OCI-M2 (cell line): Measurements from ENCODE around the gene MAP1A.

Experiments used
- DNase-seq: peaks from one replicate; lab custom pipeline; 2025; ENCODE audit not compliant: unreplicated experiment; lab: John Stamatoyannopoulos, UW

Gene MAP1A

DNA sequence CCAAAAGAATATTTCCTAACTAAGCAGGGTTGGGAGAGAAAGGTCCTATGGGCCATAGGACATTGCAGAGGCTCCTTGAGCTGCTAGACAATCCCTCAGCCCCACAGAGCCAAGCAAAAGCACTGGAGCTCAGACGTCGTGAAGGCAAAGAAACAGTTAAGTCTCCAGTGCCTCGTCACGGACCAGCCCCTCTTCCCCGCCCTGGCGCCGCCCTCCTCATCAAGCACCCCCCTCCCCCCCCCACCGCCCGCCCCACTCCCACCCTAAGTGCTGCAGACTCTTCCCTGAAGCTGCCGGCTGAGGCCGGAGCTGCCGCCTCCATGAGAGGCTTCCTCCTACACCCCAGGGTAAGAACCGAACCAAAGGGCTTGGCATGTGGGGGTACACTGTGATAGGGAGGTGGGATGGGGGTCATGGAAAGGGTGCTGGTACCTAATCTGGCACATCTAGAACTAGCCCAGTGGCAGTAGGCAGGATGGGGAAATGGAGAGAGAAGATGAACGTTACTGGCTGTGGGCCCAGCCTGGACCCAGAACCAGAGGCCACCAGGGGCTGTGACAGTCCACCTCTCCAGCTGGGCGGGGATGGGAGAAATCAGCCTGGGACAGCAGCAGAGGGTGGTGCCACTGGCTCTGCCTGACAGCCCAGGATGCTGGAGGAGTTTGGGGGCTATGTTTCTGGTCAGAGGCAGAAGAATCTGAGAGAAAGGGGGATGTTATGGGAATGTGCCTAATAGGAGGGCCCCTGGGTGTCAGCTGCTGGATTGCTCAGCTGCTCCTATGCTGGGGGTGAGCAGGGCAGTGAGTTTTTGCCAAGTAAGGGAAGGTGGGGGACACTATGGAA, at the start of gene MAP1A:
TSS of gene MAP1A (plus strand) at position 255 of the 843 bp plus-strand sequence. CDS start 3,866 bp downstream, outside the sequence.
- no peak for DNase-seq

DNA sequence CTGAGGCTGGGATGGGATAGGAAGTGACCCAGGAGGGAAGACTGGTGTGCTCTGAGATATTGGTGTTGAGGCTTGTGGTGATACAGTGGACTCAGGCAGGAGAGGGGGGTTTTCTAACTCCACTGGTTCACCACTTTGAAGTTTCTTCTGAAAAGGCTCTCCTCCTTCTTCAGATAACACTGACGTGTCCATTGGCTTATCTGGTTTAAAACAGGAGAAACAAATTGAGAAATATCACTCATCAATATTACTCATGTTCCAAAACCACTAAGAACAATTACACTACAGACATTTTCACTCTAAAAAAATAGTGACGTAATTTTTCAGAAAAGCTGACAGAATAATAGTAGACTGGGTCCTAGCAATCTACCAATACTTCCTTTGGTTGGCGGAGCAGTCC, 47.5 kb upstream of the MAP1A start:
- DNase-seq: no peak

DNA sequence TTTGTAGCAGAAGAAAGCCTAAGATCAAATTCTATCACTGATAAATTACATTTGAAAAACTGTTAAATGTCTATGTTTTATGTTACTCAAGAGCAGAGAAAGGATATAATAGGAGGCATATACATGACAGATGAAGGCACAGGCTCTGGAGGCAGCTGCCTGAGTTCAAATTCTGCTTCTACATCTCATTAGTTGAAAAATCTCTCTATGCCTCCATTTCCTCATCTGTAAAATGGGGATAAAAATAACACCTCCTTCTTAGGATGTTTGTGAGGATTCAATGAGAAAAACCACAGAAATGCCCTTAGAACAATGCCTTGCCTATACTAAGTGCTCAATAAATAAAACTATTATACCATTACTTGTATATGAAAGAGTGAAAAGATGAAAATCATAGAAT, 45.4 kb upstream of the MAP1A start:
- DNase-seq: no peak

DNA sequence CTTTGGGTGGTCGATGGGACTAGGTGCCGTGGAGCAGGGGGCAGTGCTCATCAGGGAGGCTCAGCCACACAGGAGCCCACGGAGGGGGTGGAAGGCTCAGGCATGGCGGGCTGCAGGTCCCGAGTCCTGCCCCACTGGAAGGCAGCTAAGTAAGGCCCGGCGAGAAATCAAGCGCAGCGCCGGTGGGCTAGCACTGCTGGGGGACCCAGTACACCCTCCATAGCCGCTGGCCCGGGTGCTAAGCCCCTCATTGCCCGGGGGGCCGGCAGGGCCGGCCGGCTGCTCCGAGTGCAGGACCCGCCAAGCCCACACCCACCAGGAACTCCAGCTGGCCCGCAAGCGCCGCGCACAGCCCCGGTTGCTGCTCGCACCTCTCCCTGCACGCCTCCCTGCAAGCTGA, 43.5 kb upstream of the MAP1A start:
- DNase-seq: no peak

DNA sequence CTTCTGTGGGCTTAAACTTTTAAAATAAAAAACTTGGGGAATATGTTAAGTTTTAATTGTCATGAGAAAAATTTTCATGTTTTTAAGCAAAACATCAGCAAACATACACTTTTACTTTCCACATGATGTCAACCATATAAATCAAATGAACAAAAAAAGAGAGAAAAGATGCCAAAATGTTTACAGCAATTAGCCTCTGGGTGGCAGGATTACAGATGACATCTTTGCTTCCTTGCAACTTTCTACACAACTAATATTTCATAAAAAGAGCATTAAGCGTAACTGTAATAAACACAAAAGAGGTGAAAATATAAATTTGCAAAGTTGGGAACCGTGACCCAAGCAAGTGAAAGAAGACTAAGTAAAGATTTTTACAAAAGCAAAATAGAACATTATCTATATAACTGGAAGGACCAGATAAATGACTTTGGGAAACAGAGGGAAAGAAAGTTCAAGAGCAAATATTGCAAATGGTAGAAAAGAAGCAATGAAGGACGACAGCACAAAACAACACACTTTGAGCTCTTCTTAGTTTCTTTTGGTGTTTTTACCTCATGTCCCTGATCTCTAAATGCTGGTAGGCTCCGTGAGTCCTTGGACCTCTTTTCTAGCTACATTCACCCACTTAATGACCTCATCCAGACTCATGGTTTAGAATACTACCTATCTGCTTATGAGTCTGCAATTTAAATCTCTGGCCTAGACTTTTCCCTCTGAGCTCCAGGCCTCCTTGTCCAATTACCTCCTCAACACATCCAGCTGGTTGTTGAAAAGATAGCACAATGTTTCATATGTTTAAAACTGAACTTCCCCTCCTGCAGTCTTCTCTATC, 33.9 kb upstream of the MAP1A start:
- no peak for DNase-seq

DNA sequence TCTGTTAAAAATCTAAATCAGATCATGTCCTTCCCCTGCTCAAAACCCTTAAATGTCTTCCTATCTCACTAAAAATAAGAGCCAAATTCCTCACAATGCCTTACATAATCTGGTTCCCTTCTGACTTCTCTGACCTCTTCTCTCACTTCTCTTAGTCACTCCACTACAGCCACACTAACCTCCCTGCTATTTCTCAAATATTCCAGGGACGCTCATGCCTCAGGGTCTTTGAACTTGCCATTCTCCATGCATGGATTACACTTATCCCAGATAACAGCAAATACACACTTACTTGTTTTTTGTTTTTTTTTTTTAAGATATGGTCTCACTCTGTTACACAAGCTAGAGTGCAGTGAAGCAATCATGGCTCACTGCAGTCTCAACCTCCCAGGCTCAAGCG, 33.0 kb upstream of the MAP1A start:
- DNase-seq: no peak

DNA sequence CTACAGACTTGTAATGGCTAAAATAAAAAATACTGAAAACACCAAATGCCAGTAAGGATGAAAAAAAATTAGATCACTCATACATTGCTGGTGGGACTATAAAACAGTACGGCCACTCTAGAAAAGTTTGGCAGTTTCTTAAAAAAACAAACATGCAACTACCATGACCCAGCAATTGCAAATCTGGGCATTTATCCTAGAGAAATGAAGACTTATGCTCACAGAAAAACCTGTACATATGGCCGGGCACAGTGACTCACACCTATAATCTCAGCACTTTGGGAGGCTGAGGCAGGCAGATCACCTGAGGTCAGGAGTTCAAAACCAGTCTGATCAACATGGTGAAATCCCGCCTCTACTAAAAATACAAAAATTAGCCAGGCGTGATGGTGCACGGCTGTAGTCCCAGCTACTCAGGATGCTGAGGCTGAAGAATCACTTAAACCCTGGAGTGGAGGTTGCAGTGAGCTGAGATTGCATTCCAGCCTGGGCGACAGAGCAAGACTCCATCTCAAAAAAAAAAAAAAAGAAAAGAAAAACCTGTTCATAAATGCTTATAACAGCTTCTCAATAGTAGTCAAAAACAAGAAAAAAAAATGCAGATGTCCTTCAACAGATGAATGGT, 30.0 kb upstream of the MAP1A start:
- DNase-seq: no peak

DNA sequence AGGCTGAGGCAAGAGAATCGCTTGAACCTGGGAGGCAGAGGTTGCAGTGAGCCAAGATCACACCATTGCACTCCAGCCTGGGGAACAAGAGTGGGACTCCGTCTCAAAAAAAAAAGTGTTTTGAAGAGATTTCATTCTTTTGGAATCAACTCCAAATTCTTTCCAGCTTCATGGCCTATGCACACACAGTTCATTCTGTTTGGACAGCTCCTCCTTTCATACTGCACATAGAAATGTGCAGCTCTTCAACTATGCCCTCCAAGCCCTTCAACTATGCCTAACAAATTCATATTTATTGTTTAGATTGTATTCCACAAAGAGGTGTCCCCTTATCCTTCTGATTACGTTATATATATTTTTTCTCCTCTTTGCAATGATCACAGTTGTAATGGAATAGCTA, 28.6 kb upstream of the MAP1A start:
- no peak for DNase-seq

DNA sequence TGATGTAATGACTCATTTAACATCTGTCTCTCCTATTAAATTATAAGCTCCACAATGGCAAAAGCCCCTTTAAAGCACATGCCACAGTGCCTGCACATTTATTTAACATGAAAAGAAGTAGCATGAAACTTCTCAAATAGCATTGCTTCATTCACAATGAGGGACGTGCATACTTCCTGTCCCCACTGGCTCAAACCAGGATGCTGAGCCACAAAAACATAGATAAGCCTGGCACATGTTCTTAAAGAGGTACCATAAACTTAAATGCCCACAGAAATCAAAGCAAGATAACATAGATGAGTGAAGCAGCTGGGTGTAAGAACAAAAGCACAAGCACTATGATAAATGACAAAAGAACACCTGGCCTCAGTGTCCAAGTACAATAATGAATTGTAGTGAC, 28.2 kb upstream of the MAP1A start:
- DNase-seq: no peak

DNA sequence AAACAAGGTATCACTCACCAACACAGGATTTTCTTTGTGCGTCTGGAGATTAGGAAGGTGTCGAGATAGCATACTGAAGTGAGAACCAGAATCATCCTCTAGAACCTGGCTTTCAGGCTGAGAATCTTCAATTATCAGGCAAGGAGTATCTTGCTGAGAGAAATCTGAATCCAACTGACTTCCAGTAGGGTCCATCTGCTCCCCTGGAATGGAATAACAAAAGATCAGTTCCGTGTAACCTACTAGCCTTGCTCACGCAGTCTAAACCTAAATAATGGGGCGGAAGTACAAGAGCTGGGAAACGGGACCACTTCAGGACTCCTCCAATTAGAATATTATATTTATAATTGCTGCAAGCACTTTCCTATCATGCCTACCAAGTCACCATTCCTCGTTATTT, 25.1 kb upstream of the MAP1A start:
- DNase-seq: no peak

DNA sequence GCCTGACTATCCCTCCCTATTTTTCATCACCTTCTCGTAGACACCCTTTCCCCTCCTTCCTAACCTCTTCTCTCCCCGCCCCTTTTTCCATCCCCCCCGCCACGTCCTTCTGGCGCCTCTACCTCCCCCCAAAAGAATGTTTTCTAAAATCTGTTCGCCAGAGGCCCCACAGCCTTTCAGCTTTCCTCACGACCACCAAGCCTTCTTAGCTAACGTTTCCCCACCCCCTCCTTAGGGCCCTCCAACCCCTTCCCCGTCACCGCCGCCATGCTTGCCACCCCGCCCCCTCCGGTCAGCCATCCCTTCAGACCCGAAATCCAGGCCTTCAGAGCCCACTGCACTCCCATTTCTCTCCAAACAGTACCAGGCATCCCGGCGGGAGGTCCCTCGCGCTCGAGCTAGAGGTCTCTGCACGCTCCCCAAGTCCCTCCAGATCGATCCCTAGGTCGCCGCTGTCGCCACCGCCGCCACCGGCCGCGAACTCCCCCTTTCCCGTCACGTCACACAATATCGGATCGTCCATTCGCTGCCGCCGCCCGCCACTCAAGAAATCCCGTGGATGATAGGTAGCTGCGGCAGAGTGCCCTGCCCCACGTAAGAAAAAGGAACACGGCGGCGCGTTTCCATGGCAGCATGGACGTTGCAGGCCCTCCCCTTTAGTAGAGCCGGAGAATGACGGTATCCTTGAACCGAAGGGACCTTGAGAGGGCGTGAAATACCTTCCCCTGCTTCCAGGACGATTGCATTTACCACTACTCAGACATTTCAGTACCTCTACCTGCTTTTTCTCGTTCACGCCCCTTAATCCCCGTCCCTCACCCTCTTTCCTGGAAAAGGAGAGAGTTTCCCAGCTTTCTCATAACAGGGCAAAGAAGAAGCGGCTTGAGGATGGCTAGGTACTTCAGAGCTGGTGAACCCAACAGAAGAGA, 24.5 kb upstream of the MAP1A start, which contains the start of gene TP53BP1:
TSS of gene TP53BP1 (minus strand) at position 484 of the 929 bp plus-strand sequence. CDS start at position 371, 113 bp downstream.
- DNase-seq: no peak

DNA sequence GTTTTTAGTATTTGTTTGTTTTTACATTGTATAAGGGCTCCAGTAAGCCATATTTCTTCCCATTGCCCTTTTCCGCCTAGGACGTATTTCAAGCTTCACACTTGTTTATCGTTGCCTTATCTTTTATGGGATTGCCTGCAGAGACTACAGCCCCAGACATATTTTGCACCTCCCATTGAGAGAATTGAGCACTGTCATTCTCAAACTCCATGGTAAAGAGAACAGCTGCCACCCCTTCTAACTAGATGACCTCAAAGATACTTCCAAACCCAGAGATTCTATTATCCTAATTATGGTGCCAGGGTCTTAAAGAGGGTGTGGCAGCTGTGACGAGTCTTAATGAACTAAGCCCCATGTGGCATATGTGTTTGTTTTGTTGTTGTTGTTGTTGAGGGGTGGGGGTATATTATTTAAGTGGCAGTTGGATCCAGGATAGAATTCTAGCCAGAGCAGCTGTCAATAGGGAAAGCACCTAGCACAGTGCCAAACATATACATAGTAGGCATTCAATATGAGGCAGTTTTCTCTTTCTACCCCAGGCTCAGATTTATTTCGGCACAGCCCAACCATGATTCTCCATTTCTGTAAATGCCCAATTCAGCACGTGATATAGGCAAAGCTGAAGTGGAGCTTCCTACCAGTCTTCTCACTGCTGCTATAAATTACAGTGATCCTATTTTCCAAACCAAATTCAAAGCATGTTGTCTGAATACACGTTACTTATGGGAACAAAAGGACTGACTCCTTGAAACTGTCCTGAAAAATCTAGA, 23.5 kb upstream of the MAP1A start:
- no peak for DNase-seq

DNA sequence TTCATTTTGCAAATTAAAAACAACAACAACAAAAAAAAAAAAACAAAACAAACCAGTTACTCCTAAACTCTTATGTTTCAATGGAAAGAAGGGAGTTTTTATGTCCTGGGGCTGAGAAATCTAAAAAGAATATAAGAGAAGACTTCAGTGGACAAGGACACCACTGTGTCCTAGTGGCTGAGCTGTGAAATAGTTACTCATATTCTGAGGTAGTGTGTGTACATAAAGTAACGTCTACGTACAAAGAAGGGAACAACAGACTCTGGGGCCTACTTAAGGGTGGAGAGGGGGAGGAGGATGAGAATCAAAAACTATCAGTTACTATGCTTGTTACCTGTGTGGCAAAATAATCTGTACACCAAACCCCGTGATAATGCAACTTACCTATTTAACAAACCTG, 18.4 kb upstream of the MAP1A start:
- no peak for DNase-seq

DNA sequence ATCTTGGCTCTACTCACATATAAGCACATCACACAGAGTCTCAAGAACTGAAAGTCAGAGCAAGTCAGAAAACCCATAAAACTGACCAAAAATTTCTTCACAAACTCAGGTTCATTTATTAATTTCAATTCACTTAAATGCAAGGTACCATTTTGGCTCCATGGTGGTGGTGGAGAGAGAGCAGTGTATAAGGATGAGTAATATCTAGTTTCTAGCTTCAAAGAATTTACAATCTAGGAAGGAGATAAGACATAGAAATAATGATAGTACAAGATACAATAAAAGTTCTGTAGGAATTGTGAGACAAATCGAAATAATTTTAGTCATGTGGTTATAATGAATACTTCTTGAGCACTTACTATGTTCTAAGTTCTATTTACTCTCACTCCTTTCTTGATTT, 17.8 kb upstream of the MAP1A start:
- no peak for DNase-seq

DNA sequence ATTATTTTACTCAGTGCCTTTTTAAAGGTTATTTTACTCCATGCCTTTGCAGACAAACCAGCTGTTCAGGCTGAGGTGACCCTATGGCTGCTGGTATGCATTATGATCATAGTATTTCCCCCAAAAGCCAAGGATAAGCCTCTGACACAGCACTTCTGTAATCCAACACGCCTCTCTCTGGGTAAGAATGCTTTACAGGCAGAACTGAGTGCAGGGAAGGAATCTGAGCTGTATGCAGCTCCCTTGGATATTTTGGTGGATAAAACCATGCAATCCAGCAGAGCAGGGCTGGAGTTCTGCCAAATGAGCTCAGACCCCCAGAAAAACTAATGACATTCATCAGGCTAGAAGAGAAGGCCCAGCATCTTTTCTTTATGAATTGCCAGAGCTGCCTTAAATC, 11.7 kb upstream of the MAP1A start:
- DNase-seq: no peak

DNA sequence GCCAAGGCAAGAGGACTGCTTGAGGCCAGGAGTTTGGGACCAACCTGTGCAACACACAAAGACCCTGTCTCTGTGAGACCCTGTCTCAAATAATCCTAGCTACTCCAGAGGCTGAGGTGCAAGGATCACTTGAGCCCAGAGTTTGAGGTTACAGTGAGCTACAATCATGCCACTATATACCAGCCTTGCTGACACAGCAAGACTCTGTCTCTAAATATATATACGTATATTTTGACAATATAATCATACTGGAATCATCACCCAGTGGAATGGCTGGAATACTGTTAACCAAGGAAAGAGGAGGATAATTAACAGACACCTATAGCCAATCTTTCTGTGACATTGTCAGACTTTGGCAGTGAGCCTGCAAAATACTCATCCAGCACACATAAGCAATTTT, 9.0 kb upstream of the MAP1A start:
- DNase-seq: no peak

DNA sequence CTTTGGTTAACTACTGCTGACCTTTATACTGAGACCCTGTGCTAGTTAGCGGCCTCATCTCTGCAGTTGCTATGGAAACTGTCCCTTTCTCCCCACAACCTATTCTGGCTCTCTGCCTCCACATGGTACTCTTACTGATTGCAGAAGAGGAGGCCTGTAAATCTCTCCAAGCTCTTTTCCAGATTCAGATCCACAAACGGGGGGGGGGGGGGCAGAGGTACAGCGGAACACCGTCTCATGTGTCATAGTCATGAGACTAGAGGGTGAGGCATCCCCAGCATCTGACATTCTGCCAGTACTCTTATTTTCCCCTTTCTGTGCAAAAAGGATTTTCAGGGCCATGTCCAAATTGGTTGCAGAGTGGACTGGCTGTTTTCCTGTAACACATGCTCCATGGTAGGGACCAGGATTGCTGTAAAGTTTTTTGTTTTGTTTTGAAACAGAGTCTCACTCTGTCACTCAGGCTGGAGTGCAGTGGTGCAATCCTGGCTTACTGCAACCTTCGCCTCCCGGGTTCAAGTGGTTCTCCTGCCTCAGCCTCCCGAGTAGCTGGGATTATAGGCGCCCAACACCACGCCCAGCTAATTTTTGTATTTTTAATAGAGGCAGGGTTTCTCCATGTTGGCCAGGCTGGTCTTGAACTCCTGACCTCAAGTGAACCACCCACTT, 8.3 kb upstream of the MAP1A start:
- no peak for DNase-seq

DNA sequence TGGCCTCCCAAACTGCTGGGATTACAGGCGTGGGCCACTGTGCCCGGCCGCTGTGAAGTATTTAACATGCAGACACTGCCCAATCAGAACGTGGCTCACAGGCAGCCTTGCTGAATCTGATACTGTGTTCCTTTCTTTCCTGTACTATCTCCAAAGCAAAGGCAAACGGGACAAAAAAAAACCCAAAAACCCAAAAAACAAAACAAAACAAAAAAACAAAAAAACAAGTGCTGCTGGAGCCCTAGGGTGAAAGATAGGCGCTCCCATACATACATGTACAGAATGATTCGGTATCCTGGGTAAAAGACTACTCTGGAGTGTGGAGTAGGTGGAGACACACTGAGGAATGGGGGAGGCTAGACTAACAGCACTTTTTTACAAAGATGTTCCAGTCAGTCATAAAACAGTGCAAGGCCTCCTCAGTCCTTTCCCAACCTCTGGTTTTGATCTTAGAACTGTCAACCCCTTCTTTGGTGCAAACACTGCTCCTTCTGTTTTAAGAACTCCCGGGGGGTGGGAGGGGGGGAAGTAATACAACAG, 7.7 kb upstream of the MAP1A start:
- DNase-seq: no peak
